Measurements from ENCODE around the gene IL4I1. TPM values are rescaled to one million over a fixed set of nuclear protein-coding genes. Genes with fewer than 3 reads are reported as not detected.

IL4I1 gene
- total and polyA plus RNA-seq, 2 donors (not counting 1 experiment from before 2014, with no cell fraction given), result 0.48 to 3.1 TPM

- Histone ChIP-seq H3K27me3 (replicated peaks in 1 of 4; ENCODE audit: control extremely low read depth in 1 of 4, control insufficient read depth in 3 of 4, insufficient read depth in 4 of 4, low read length in 3 of 4) (no peaks in the 10 kb centered on the region), H3K4me3 (ENCODE audit: control extremely low read depth in 1 of 5, extremely low read depth in 1 of 5, insufficient read depth in 1 of 5, low read depth in 2 of 5, low read length in 4 of 5) (no peak overlapping the region), H3K36me3 (replicated peaks in 1 of 2; ENCODE audit: control extremely low read depth in 1 of 2, control insufficient read depth in 1 of 2, extremely low read depth in 1 of 2, insufficient read depth in 2 of 2, low read length in 1 of 2) (peaks cover 0 to 74% of the 10 kb centered on the region in 2 experiments), H3K9me3 (ENCODE audit: control extremely low read depth in 1 of 3, control insufficient read depth in 2 of 3, insufficient read depth in 1 of 3, low read length in 2 of 3) (no peaks in the 10 kb centered on the region), H3K27ac (ENCODE audit: low read length in 2 of 2) (no peak overlapping the region), H3K4me1 (ENCODE audit: control insufficient read depth in 2 of 2, insufficient read depth in 2 of 2, low read length in 2 of 2) (peaks cover 0 to 5% of the 10 kb centered on the region in 2 donors), H4K20me1 (ENCODE audit: control insufficient read depth, insufficient read depth, low read length, poor library complexity, severe bottlenecking) (peaks cover 88% of the 10 kb centered on the region), H3K79me2 (ENCODE audit: control insufficient read depth, insufficient read depth, low read length) (peaks cover 32% of the 10 kb centered on the region), H2AFZ (ENCODE audit: insufficient read depth, low read depth, low read length, poor library complexity, severe bottlenecking) (no peak overlapping the region), H3K9ac (ENCODE audit: low read length) (no peak overlapping the region), H3K4me2 (replicated peaks; ENCODE audit: low read depth, low read length, poor library complexity, severe bottlenecking) (no peak overlapping the region)
- peak; percentile 37 for DNase-seq
- no peaks in the 10 kb centered on the region for H3K9me3 Mint-ChIP-seq (ENCODE audit: insufficient read depth)
- ATAC-seq (ENCODE audit: low read depth), result no peak
- no peaks in the 10 kb centered on the region for H3K27me3 Mint-ChIP-seq
- H3K4me1 Mint-ChIP-seq, result peaks cover 16% of the 10 kb centered on the region
- CTCF ChIA-PET, result no interaction called here
- no peak overlapping the region for H3K27ac Mint-ChIP-seq
- intact Hi-C loops (cut with micrococcal nuclease), result no loop called here
- TF ChIP-seq EZH2 (IDR thresholded peaks at IDR 0.05; ENCODE audit: borderline replicate concordance, insufficient read depth, low read depth, low read length, poor library complexity, severe bottlenecking) (no peak), CTCF (IDR thresholded peaks at IDR 0.05) (no peak)
- 90% methylated on average over 17 of the region's 17 CpGs for WGBS (ENCODE audit: insufficient coverage)
- POLR2A ChIA-PET, result interaction anchor here (0.5 to 1.5 kb wide), 3 partner anchors 9 to 134 kb away, joined by 3 to 7 read pairs (median 3); partner anchors contain the start of gene PTOV1
- no peak overlapping the region for H3K4me3 Mint-ChIP-seq
These were observed 36.2 kb downstream of the IL4I1 start for GRCh38 chr19:49860336-49861102.

GRCh38 chr19:49859682-49860335, 36.9 kb downstream of the IL4I1 start:
- Mint-ChIP-seq H3K27ac (no peak overlapping the region), H3K27me3 (no peaks in the 10 kb centered on the region), H3K9me3 (ENCODE audit: insufficient read depth) (no peaks in the 10 kb centered on the region), H3K4me1 (peaks cover 14% of the 10 kb centered on the region), H3K4me3 (no peak overlapping the region)
- H3K27ac ChIP-seq (ENCODE audit: low read length in 2 of 2), result no peak overlapping the region
- no peak for ATAC-seq (ENCODE audit: low read depth)
- H3K4me2 ChIP-seq (replicated peaks; ENCODE audit: low read depth, low read length, poor library complexity, severe bottlenecking), result no peak overlapping the region
- no peaks in the 10 kb centered on the region for H3K27me3 ChIP-seq (replicated peaks in 1 of 4; ENCODE audit: control extremely low read depth in 1 of 4, control insufficient read depth in 3 of 4, insufficient read depth in 4 of 4, low read length in 3 of 4)
- 93% methylated on average over 18 of the region's 22 CpGs for WGBS (ENCODE audit: insufficient coverage)
- H3K79me2 ChIP-seq (ENCODE audit: control insufficient read depth, insufficient read depth, low read length), result peaks cover 24% of the 10 kb centered on the region
- H3K4me3 ChIP-seq (ENCODE audit: control extremely low read depth in 1 of 5, extremely low read depth in 1 of 5, insufficient read depth in 1 of 5, low read depth in 2 of 5, low read length in 4 of 5), result no peak overlapping the region
- H4K20me1 ChIP-seq (ENCODE audit: control insufficient read depth, insufficient read depth, low read length, poor library complexity, severe bottlenecking), result peaks cover 89% of the 10 kb centered on the region
- DNase-seq, result peak; percentile 39
- ChIA-PET POLR2A (interaction anchor here (0.7 to 1.3 kb wide), 3 partner anchors 9 to 16 kb away, joined by 3 to 7 read pairs (median 7); partner anchors contain the start of gene PTOV1), CTCF (no interaction called here)
- H3K4me1 ChIP-seq (ENCODE audit: control insufficient read depth in 2 of 2, insufficient read depth in 2 of 2, low read length in 2 of 2), result no peaks in the 10 kb centered on the region
- H3K36me3 ChIP-seq (replicated peaks in 1 of 2; ENCODE audit: control extremely low read depth in 1 of 2, control insufficient read depth in 1 of 2, extremely low read depth in 1 of 2, insufficient read depth in 2 of 2, low read length in 1 of 2), result peaks cover 0 to 74% of the 10 kb centered on the region in 2 experiments
- no peak overlapping the region for H2AFZ ChIP-seq (ENCODE audit: insufficient read depth, low read depth, low read length, poor library complexity, severe bottlenecking)
- TF ChIP-seq CTCF (IDR thresholded peaks at IDR 0.05) (no peak), EZH2 (IDR thresholded peaks at IDR 0.05; ENCODE audit: borderline replicate concordance, insufficient read depth, low read depth, low read length, poor library complexity, severe bottlenecking) (no peak)
- intact Hi-C loops (cut with micrococcal nuclease), result no loop called here
- H3K9ac ChIP-seq (ENCODE audit: low read length), result no peak overlapping the region
- no peaks in the 10 kb centered on the region for H3K9me3 ChIP-seq (ENCODE audit: control extremely low read depth in 1 of 3, control insufficient read depth in 2 of 3, insufficient read depth in 1 of 3, low read length in 2 of 3)

All from B cell (primary cell).